ENCODE measurements around the gene BLOC1S1.

GRCh38 chr12:55724226-55724939 is 8.5 kb downstream of the BLOC1S1 start:
- TF ChIP-seq CTCF (conservative IDR thresholded peaks at IDR 0.05; ENCODE audit: low read length) (peak; percentile 91), EZH2phosphoT487 (IDR thresholded peaks at IDR 0.05; ENCODE audit: borderline replicate concordance) (no peak)
